ENCODE data around the gene EFS.

DNA sequence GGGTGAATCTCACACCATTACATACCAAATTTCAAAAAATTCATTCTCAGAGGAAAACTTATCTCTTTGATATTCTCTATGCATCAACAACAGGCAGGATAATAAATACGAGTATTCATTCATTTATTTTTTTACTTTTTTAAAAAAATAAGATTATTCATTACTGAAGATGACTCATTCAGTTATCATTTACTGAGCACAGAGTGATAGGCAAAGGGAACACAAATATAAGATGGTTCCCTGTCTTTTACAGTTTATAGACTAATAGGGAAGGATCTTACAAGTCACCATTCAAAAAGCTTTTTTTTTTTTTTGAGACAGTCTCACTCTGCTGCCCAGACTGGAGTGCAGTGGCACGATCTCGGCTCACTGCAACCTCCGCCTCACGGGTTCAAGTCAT lies 48.7 kb downstream of the EFS start:
- TF ChIP-seq CTCF (conservative IDR thresholded peaks at IDR 0.05) (no peak), ZFX (IDR thresholded peaks at IDR 0.05) (no peak)

Measured in C4-2B (cell line).